ENCODE measurements around the gene JMJD4.

- TF ChIP-seq CTCF (IDR thresholded peaks at IDR 0.05; ENCODE audit: borderline replicate concordance, extremely low read depth, low read length, poor library complexity, severe bottlenecking) (no peak), EZH2 (IDR thresholded peaks at IDR 0.05; ENCODE audit: borderline replicate concordance, low read depth, low read length, severe bottlenecking) (no peak)
These were observed 23.3 kb upstream of the JMJD4 start for GRCh38 chr1:227758366-227758765.

All from DND-41 (cell line).